Glutamatergic neuron (in vitro differentiated cells): ENCODE data around the gene CXCL5. TPM values are rescaled to one million over a fixed set of nuclear protein-coding genes. Genes with fewer than 3 reads are reported as not detected.

ENCODE experiments used
- DNase-seq: peaks from one replicate; pipeline ENCODE4 v3.0.0; 2022
- H3K27ac Mint-ChIP-seq: one replicate; pipeline ENCODE4 v1.8.0; 2020; ENCODE audit warnings: mild to moderate bottlenecking, mixed read lengths, inconsistent platforms; ENCODE audit not compliant: unreplicated experiment
- H3K27me3 Mint-ChIP-seq: one replicate; pipeline ENCODE4 v1.8.0; 2020; ENCODE audit warnings: mild to moderate bottlenecking, moderate library complexity, mixed read lengths, inconsistent platforms; ENCODE audit not compliant: unreplicated experiment
- H3K36me3 Mint-ChIP-seq: one replicate; pipeline ENCODE4 v1.8.0; 2020; ENCODE audit warnings: mild to moderate bottlenecking, mixed read lengths, inconsistent platforms; ENCODE audit not compliant: unreplicated experiment
- H3K4me1 Mint-ChIP-seq: one replicate; pipeline ENCODE4 v1.8.0; 2020; ENCODE audit warnings: mild to moderate bottlenecking, low read depth, mixed read lengths, inconsistent platforms; ENCODE audit not compliant: unreplicated experiment
- H3K4me3 Mint-ChIP-seq: one replicate; pipeline ENCODE4 v1.8.0; 2020; ENCODE audit warnings: mild to moderate bottlenecking, mixed read lengths, inconsistent platforms; ENCODE audit not compliant: unreplicated experiment
- H3K9me3 Mint-ChIP-seq: one replicate; pipeline ENCODE4 v1.8.0; 2020; ENCODE audit warnings: mild to moderate bottlenecking, moderate library complexity, mixed read lengths, inconsistent platforms; ENCODE audit not compliant: unreplicated experiment
- CTCF ChIP-seq: fragments of 200-600 bp; sonication (generic); IDR thresholded peaks from one replicate; pipeline ENCODE4 v1.5.0; 2021; ENCODE audit not compliant: partially characterized antibody, unreplicated experiment
- total RNA-seq: library from RNA; stranded (reverse); fragmentation: NEBNext Ultra II Directional; extraction: Animal tissue kit (Norgen Biotek cat#: 25700); gene quantifications from one replicate; pipeline ENCODE4 v1.2.1, GENCODE V29; 2021; ENCODE audit not compliant: unreplicated experiment

The CXCL5 gene
- total RNA-seq, 1 donor from 2014 or later: not detected

DNA sequence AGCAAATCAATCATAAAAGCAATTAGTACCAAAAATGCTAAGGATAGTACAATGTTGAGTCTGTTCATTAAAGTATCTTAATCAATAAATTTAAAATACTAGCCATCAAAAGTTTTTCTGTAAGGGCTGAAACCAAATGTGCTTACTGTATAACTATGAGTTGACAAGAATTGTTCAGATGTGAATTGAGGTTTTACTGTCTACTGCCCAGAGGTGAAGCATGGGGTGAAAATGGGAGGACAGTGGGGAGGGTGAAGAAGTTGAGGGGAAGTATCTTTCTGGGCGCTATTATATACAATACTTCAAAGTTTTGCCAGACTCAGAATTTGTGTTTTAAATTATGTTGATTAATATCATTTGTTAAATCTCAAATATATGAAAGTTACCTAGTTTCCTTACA lies 6.4 kb downstream of the CXCL5 start:
- no peak for TF ChIP-seq CTCF
- no peak overlapping the region for H3K27ac Mint-ChIP-seq
- no peak for DNase-seq
- no peaks in the 10 kb centered on the region for H3K27me3 Mint-ChIP-seq
- H3K36me3 Mint-ChIP-seq: no peaks in the 10 kb centered on the region
- no peak overlapping the region for H3K4me3 Mint-ChIP-seq
- no peaks in the 10 kb centered on the region for H3K4me1 Mint-ChIP-seq
- no peaks in the 10 kb centered on the region for H3K9me3 Mint-ChIP-seq

GRCh38 chr4:73991742-73992000 lies 6.8 kb downstream of the CXCL5 start:
- DNase-seq: no peak
- Mint-ChIP-seq H3K4me3 (no peak overlapping the region), H3K27ac (no peak overlapping the region), H3K9me3 (no peaks in the 10 kb centered on the region), H3K36me3 (no peaks in the 10 kb centered on the region), H3K4me1 (no peaks in the 10 kb centered on the region), H3K27me3 (no peaks in the 10 kb centered on the region)
- TF ChIP-seq CTCF: no peak

GRCh38 chr4:73990988-73991741 lies 7.3 kb downstream of the CXCL5 start:
- no peak for DNase-seq
- no peaks in the 10 kb centered on the region for H3K9me3 Mint-ChIP-seq
- H3K4me3 Mint-ChIP-seq: no peak overlapping the region
- H3K36me3 Mint-ChIP-seq: no peaks in the 10 kb centered on the region
- no peak overlapping the region for H3K27ac Mint-ChIP-seq
- H3K4me1 Mint-ChIP-seq: no peaks in the 10 kb centered on the region
- no peaks in the 10 kb centered on the region for H3K27me3 Mint-ChIP-seq
- no peak for TF ChIP-seq CTCF

DNA sequence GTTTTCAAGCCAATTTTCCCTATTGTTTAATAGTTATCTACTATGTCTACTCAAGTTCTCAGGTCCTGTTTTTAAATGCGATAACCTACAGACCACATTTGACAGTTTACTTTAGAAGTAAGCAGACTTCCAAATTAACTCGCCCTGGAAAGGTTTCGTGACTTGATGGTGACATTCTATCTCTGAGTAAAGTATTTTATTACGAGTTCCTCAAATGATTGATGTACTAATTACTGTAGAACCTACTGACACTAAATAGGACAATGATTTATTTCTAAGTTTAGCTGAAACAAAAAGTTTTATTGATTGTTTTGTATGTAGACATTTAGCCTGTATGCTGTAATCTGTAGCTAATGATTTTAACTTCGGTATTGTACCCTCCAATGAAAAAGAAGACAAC lies 8.5 kb downstream of the CXCL5 start:
- DNase-seq: no peak
- H3K27me3 Mint-ChIP-seq: no peaks in the 10 kb centered on the region
- no peak for TF ChIP-seq CTCF
- H3K9me3 Mint-ChIP-seq: no peaks in the 10 kb centered on the region
- no peaks in the 10 kb centered on the region for H3K4me1 Mint-ChIP-seq
- H3K4me3 Mint-ChIP-seq: no peak overlapping the region
- no peak overlapping the region for H3K27ac Mint-ChIP-seq
- no peaks in the 10 kb centered on the region for H3K36me3 Mint-ChIP-seq

- Mint-ChIP-seq H3K36me3 (no peaks in the 10 kb centered on the region), H3K27me3 (no peaks in the 10 kb centered on the region), H3K9me3 (no peaks in the 10 kb centered on the region), H3K4me1 (no peaks in the 10 kb centered on the region), H3K27ac (no peak overlapping the region), H3K4me3 (no peak overlapping the region)
- no peak for TF ChIP-seq CTCF
- no peak for DNase-seq
These were observed 9.4 kb downstream of the CXCL5 start for GRCh38 chr4:73989031-73989430.
